NCI-H1092 (cell line): ENCODE results near the gene GADD45B.
A peak's percentile ranks its signal among the peaks of the same experiment; 100 is the strongest.
"Not testable (repeated sequence)": the region's sequence is repeated elsewhere in the genome, so short reads cannot be mapped to it uniquely, and the experiment has no call there.

Source experiments
- DNase-seq: peaks from one replicate; lab custom pipeline; 2025; lab: John Stamatoyannopoulos, UW

Gene GADD45B

GRCh38 chr19:2469102-2469914 is 6.6 kb upstream of the GADD45B start:
- DNase-seq, result no peak

- DNase-seq, result not testable (repeated sequence)
Measured at GRCh38 chr19:2469915-2470200, 6.1 kb upstream of the GADD45B start.

- DNase-seq, result peak; percentile 37
Measured at GRCh38 chr19:2474232-2475017, 1.5 kb upstream of the GADD45B start.

GRCh38 chr19:2475018-2475701 is 767 bp upstream of the GADD45B start:
- DNase-seq, result no peak

GRCh38 chr19:2476451-2477140 is 669 bp downstream of the GADD45B start:
- DNase-seq, result no peak

- no peak for DNase-seq
Measured at GRCh38 chr19:2477141-2477710, 1.3 kb downstream of the GADD45B start.

- no peak for DNase-seq
Measured at GRCh38 chr19:2477732-2478191, 1.8 kb downstream of the GADD45B start.

- no peak for DNase-seq
Measured at GRCh38 chr19:2478278-2478755, 2.4 kb downstream of the GADD45B start.

GRCh38 chr19:2478756-2479555 is 3.0 kb downstream of the GADD45B start:
- DNase-seq, result no peak

GRCh38 chr19:2479556-2480194 is 3.7 kb downstream of the GADD45B start:
- no peak for DNase-seq

- DNase-seq, result no peak
Measured at GRCh38 chr19:2481466-2481865, 5.5 kb downstream of the GADD45B start.

GRCh38 chr19:2482354-2483038 is 6.6 kb downstream of the GADD45B start:
- no peak for DNase-seq

GRCh38 chr19:2483084-2483483 is 7.2 kb downstream of the GADD45B start:
- DNase-seq, result no peak

- DNase-seq, result no peak
Measured at GRCh38 chr19:2483484-2484151, 7.7 kb downstream of the GADD45B start.

- no peak for DNase-seq
Measured at GRCh38 chr19:2484178-2484937, 8.4 kb downstream of the GADD45B start.

GRCh38 chr19:2485428-2485827 is 9.5 kb downstream of the GADD45B start:
- DNase-seq, result no peak

- no peak for DNase-seq
Measured at GRCh38 chr19:2487090-2487489, 11.2 kb downstream of the GADD45B start.

- DNase-seq, result no peak
Measured at GRCh38 chr19:2487842-2488241, 11.9 kb downstream of the GADD45B start.
